ENCODE measurements around the gene PAFAH1B1.
"Not testable (repeated sequence)": the region's sequence is repeated elsewhere in the genome, so short reads cannot be mapped to it uniquely, and the experiment has no call there.

Gene PAFAH1B1

DNA sequence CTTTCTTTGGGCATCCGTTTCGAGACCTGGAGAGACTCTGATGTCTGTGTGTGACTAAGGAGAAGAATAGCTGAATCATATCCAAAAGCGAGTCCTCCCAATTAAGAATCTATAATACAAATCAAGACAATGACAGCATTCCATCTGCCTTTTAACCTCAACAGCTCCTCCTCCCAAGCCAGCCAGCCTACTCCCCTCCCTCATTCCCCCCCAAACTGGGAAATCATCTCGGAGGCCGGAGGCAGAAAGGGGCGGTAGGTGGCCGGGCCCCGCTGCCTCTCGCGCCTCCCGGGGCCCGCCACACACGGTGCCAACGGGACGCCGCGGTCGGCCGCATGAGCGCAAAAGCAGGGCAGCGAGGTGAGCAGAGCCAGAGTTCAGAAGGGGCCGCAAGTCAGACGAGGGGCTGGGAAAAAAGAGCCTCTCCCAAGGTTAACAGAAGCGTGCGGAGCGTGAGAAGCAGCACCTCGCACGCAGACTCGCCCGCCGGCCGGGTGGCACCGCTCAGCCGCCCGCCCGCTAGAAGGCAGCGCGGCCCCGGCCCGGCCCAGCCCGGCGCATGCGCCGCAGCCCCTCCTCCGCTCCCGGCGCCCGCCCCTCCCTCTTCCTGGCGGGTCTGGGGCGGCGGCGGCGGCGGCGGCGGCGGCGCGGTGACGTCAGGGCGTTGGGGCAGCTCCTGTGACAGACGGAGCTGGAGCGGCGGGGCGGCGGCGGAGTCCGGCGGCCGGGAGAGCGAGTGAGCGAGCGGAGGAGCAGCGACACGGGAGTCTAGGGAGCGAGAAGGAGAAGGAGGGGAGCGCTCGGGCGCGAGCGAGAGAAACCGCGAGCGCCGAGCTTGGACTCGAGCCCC lies at the start of gene PAFAH1B1:
Gene PAFAH1B1 (plus strand): TSS at position 684 of the 850 bp plus-strand sequence. CDS start 44,635 bp downstream, outside the sequence.
- H3K36me3 ChIP-seq (ENCODE audit: control insufficient read depth, insufficient read depth, low read length) = no peaks in the 10 kb centered on the region
- no peaks in the 10 kb centered on the region for H3K4me1 ChIP-seq
- TF ChIP-seq CTCF (IDR thresholded peaks at IDR 0.05) = no peak
- peak within 1 kb of the TSS; percentile 6 for H3K9ac ChIP-seq
- peak within 1 kb of the TSS; percentile 76 for H3K27ac ChIP-seq
- no peaks in the 10 kb centered on the region for H3K27me3 ChIP-seq (ENCODE audit: control insufficient read depth, insufficient read depth, low read length)
- H3K9me3 ChIP-seq (ENCODE audit: control insufficient read depth, low read length) = no peaks in the 10 kb centered on the region
- peak within 1 kb of the TSS; percentile 97 for H3K4me2 ChIP-seq (ENCODE audit: low read length)
- peaks cover 26% of the 10 kb centered on the region for H3K79me2 ChIP-seq
- peak within 1 kb of the TSS; percentile 90 for H3K4me3 ChIP-seq (ENCODE audit: low read depth, low read length)
- H2AFZ ChIP-seq = peak within 1 kb of the TSS; percentile 88

- Histone ChIP-seq H3K79me2 (no peaks in the 10 kb centered on the region), H3K4me1 (peaks cover 6% of the 10 kb centered on the region), H3K27me3 (ENCODE audit: control insufficient read depth, insufficient read depth, low read length) (no peaks in the 10 kb centered on the region), H3K36me3 (ENCODE audit: control insufficient read depth, insufficient read depth, low read length) (no peaks in the 10 kb centered on the region), H3K4me2 (ENCODE audit: low read length) (no peak overlapping the region), H3K9ac (no peak overlapping the region), H2AFZ (no peak overlapping the region), H3K27ac (no peak overlapping the region), H3K9me3 (ENCODE audit: control insufficient read depth, low read length) (no peaks in the 10 kb centered on the region), H3K4me3 (ENCODE audit: low read depth, low read length) (no peak overlapping the region)
- no peak for TF ChIP-seq CTCF (IDR thresholded peaks at IDR 0.05)
Observed at GRCh38 chr17:2545393-2545792, 48.1 kb upstream of the PAFAH1B1 start.

DNA sequence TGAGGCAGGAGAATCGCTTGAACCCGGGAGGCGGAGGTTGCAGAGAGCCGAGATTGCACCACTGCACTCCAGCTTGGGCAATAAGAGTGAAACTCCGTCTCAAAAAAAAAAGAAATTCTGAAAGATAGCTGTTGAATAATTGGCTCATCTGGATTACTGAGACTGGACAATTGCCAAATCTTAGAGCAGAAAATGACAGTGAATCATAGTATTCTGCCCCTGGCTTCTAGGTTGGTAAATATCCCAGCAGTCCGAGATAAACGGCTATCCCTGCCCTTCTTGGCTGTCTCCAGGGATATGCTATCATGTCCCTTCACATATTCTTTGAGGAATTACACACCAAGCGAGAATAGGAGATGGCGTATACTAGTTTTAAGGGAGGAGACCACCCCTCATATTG lies 46.3 kb upstream of the PAFAH1B1 start:
- no peak overlapping the region for H3K9ac ChIP-seq
- H3K4me3 ChIP-seq (ENCODE audit: low read depth, low read length) = no peak overlapping the region
- H3K36me3 ChIP-seq (ENCODE audit: control insufficient read depth, insufficient read depth, low read length) = no peaks in the 10 kb centered on the region
- H3K4me2 ChIP-seq (ENCODE audit: low read length) = no peak overlapping the region
- H2AFZ ChIP-seq = no peak overlapping the region
- H3K79me2 ChIP-seq = no peaks in the 10 kb centered on the region
- TF ChIP-seq CTCF (IDR thresholded peaks at IDR 0.05) = no peak
- no peaks in the 10 kb centered on the region for H3K9me3 ChIP-seq (ENCODE audit: control insufficient read depth, low read length)
- no peaks in the 10 kb centered on the region for H3K4me1 ChIP-seq
- H3K27me3 ChIP-seq (ENCODE audit: control insufficient read depth, insufficient read depth, low read length) = no peaks in the 10 kb centered on the region
- no peak overlapping the region for H3K27ac ChIP-seq

- H3K4me3 ChIP-seq (ENCODE audit: low read depth, low read length); H3K4me1 ChIP-seq; H3K79me2 ChIP-seq; H2AFZ ChIP-seq; H3K27ac ChIP-seq; H3K4me2 ChIP-seq (ENCODE audit: low read length); H3K9ac ChIP-seq; H3K36me3 ChIP-seq (ENCODE audit: control insufficient read depth, insufficient read depth, low read length); H3K27me3 ChIP-seq (ENCODE audit: control insufficient read depth, insufficient read depth, low read length); H3K9me3 ChIP-seq (ENCODE audit: control insufficient read depth, low read length): not testable (repeated sequence)
Observed at GRCh38 chr17:2548026-2548425, 45.4 kb upstream of the PAFAH1B1 start.

DNA sequence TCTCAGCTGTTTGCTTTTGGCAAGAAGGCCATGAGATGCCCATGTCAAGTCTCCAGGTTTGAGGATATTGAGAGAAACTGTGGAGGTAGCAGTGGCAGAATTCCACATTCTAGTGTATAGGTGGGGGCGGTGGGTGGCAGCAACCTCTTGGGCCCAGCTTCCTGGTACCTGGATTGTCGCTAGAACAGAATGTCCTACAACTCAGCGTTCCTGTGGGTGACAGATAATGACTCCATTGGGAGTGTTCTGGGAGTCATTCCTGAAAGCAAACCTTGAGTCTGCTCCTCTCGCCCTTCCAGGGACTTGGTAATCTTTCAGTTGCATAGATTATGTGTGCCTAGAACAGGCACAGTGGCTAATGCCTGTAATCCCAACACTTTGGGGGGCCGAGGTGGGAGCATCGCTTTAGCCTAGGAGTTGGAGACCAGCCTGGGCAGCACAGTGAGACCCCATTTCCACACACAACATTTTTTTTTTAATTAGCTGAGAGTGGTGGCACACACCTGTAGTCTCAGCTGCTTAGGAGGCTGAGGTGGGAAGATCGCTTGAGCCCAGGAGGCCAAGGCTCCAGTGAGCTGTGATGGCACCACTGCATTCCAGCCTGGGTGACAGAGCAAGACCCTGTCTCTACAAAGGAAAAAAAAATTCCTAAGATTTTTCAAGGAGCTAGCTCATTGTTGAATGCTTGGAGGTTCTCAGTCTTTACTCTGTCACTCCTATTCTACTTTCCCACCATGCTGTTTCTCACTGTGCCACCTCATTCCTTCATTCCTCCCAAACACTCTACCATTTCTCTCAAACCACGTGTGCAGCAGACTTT lies 43.9 kb upstream of the PAFAH1B1 start:
- Histone ChIP-seq H3K36me3 (ENCODE audit: control insufficient read depth, insufficient read depth, low read length) (no peaks in the 10 kb centered on the region), H3K27ac (no peak overlapping the region), H3K79me2 (no peaks in the 10 kb centered on the region), H3K4me2 (ENCODE audit: low read length) (no peak overlapping the region), H3K4me1 (no peaks in the 10 kb centered on the region), H3K9ac (no peak overlapping the region), H2AFZ (no peak overlapping the region), H3K27me3 (ENCODE audit: control insufficient read depth, insufficient read depth, low read length) (no peaks in the 10 kb centered on the region), H3K4me3 (ENCODE audit: low read depth, low read length) (no peak overlapping the region), H3K9me3 (ENCODE audit: control insufficient read depth, low read length) (no peaks in the 10 kb centered on the region)
- no peak for TF ChIP-seq CTCF (IDR thresholded peaks at IDR 0.05)

All from parathyroid adenoma (tissue), 2 donors.